HG03439 (cell line): ENCODE data around the gene ANKH.
A peak's percentile ranks its signal among the peaks of the same experiment; 100 is the strongest.
"Not testable (repeated sequence)": the region's sequence is repeated elsewhere in the genome, so short reads cannot be mapped to it uniquely, and the experiment has no call there.

ENCODE experiments used
- ATAC-seq: cut with Tn5 transposase; IDR thresholded peaks from one replicate; pipeline ENCODE4 v1.9.1; 2021; ENCODE audit warnings: mild to moderate bottlenecking, moderate library complexity; ENCODE audit not compliant: unreplicated experiment

ANKH gene

DNA sequence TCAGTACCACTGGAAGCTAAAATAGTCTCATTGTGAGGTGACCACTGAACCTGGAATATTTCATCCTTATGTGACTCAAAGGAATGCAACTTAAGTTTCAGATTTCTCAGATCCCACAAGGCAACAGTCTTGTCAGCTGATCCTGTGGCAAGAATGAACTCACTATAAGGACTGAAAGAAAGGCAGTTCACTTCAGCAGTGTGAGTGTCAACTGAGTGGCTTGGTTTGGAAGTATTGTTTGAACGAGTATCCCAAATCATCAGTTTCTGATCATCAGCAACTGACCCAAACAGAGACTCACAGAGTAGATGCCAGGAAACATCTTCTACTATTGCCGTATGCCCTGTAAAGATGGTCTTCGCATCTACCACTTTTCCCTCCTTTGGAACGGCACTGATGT, 74.2 kb downstream of the ANKH start:
- ATAC-seq: not testable (repeated sequence)

DNA sequence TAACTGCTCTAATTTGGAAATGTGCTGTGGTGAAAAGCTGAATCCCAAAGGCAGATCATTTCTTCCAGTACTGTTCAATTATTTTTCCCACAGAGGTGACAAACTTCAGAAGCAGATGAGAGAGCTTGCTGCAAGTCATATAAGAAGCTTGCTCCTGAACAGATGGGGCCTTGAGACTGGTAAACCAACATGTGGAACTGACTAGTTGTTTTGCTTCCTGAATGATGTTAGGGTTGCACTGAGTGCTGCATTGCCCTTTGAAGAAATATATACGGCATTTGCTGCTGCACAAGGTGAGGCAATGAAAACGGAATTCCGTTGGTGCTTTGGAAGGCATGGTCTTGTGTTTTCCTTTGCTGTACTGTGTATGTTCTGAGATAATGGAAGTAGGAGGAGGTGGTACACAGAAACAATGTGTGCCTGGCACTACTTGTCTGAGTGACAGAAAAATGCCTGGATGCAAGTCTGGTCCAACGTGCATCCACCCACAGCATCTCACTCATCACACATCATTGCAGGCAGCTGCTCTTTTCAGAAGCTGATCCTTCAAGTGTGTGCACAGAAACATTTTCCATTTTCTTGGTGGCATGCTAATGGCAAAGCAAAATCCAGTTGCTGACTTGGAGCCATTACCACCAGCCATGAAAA, 76.9 kb downstream of the ANKH start:
- ATAC-seq: no peak

DNA sequence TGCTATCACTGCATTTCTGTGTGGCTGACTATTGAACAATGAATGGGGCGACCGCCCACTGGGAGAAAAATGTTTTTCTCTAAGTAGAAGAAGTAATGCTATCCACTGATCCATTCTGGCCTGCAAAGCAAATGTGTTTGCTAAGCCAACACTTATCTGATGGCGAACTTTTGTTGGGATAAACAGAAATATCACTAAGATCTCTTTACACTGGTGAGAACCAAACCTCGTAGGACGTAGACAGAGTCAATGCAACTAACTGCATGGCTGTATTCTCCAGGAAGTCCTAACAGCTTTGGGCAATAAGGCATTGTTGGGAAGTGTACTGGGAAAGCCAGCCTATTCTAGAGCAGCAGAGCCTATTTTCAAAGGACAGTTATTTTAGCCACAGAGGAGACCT, 77.7 kb downstream of the ANKH start:
- no peak for ATAC-seq

DNA sequence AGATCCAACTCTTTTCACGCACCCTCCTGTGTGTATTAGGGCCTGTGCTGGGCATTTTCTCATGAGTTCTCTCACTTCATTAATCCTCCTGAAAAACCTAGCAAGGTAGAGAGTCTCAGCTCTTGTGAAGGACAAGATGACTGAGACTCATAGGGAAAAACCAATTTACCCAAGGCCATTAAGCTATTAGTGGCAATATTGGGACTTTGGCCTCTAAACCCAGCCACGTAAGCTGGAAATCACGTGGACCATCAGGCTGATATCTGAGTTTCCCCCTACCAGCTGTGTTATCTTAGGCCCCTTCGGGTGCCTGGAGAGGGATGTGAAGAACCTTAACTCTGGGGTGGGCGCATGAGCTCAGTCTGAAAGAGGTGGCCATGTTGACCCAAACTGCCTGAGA, 80.7 kb downstream of the ANKH start:
- no peak for ATAC-seq

DNA sequence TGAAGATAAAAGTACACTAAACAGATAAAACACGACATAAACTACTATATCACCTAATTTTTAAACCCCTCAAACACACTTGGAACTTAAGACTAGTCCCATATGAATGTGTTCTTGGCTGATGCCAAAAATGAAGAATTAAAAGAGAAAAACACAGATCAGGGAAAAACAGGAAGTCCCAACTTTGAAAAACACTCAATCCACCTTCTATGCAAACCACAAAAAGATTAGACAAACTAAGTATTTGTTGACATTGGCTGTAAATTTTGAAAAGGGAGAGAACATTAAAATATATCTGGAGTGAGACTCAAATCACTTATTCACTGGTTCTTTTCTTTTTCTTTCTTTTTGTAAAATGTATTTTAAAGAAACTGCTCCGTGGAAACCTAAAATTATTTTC, 81.4 kb downstream of the ANKH start:
- no peak for ATAC-seq

DNA sequence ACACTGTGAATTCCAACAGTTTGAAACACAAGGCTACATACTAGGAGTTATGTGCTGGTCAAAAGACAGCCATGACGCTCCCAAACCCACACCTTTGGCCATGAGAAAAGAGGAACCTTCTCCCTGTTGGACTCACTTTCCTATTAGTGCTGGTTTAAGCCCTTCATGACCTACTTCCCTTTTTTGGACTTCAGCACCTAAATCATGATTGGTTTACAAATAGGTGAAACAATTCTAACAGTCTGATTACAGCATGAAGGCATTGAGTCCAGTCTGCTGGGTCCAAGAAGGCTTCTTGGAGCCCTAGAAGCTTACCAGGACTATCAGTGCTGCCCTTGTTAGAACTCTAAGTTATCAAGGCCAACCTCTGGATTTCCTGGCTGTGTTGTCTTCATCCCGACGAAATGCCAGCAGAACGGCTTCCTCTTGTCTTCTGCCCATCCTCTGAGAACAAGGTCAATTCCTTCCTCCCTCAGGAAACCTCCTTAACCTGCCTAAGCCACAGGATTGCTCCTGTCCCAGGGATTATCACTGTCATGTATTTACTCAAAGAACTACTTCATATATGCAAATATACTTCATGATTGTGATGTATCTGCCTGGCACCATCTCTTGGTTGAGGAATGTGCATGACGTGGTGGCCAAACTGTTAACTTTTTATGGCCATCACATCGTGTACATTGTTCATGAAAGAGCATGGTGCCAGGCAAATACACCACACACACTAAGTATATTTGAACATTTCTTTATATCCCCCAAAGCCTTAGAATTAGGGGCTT, 83.6 kb downstream of the ANKH start:
- ATAC-seq: no peak

DNA sequence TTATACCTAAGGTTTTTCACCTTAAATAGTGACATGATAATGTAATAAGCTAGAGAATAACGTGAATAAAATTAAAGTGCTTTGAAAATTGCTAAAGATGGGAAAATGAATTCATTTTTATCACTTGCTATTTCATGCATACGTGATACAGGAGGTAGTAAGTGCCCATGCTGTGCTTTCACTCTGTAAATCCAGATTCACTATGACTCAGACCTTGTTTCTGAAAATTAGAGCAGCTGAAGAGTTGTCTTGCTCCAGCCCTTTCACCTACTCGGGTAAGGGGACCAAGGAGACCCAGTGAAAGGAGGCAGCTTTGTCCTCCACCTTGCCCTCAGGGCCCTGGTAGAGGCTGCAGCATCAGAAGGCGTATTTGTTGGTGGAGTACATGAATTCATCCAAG, 87.9 kb downstream of the ANKH start:
- peak; percentile 95 for ATAC-seq

DNA sequence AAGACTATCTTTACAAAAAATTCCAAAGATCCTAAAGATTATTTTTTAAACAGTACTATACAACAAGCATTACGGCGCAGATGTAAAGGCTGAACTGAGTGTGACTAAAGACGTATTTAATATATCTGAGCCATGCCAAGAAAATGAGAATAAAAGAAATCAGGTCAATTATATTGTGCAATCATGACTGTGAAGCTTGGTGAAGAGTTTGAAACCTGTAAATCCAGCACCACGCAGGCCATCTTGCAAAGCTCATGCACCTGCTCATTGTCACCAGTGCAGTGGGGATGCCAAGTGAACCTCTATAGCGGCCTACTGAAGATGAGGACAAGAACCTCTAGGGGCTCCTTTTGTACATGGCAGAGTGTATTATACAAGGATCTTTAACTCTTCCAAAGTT, 89.0 kb downstream of the ANKH start:
- no peak for ATAC-seq

DNA sequence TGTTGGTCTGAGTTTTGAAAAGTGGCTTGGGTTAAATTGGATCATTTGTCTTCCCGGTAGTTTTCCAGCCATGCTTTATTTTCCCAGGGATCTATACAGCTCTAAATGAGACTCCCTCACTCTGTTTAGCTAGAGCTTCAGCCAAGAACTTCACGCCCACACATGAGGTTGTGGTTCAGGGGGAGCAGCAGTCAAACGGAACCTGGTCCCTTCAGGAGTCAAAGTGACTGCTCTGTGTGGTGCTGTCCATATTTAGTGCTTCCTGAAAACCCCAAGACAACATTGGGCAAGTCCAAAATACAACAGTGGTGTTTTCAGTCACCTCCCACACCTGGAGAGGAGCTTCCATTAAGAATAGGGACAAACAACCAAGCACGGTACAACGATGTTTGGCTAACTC, 90.5 kb downstream of the ANKH start:
- ATAC-seq: no peak

DNA sequence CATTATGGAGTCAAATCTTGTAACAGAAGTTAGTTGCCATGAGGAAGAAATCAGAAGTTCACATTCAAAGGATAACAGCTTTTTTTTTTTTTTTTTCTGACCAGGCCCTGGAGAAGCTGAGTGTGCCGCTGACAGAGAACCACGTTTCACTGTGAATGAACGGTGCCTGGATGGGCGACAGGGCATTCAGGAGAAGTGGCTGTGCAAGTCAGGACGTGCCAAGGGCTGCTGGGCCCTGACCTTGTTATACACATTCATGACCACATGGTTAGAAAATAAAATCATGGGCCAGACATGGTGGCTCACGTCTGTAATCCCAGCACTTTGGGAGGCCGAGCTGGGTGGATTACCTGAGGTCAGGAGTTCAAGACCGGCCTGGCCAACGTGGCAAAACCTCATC, 91.6 kb downstream of the ANKH start:
- no peak for ATAC-seq

DNA sequence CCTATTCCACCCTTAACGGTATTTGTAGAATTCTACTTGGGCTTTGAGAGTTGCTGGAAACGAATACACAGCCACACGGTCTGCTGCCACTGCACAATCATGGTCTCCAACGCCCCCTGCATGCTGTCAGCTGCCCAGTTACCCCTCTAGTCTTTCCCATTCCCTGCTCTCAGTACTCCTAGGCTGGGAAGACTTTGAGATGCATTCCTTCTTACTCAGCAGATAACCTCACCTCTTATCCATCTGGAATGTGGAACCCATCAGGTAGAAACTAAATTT, 92.8 kb downstream of the ANKH start:
- ATAC-seq: no peak

DNA sequence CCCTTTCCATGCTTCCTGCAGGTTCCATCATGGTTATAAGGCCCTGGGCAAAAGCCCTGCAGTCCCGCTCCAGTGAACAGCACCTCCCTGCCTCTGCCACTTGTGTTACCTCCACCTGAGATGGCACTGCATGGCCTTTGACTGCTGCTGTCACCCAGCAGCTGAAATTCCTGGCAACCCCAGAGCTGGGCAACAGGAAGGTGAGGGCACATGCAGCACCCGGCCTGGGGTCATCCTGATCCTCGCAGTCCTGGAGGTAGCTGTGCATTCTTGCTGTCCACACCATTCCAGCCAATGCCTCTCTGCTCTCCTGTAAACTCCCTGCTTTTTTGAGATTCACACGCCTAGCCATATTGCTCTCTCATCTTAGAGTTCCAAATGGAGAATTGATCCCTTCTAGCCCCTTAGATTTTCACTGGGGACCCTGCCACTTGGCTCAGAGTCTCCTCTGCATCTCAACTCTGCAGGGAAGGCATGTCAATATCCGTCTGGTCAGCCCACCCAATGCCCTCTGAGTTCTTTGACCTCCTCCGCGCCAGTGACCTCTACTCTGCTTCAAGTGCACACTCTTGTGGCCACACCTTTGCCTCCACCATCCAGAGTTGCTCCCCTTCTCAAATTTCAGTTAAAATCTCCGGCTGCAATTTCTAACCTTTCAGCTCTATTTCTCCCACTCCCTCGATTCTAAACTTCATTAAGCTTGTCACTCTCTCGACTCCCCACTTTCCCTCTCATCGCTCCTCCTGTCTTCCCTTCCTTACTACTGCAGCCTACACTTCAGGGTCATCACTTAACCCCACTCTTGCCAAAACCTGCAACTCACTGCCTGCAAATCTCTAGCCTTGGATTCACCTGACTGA, 93.4 kb downstream of the ANKH start:
- no peak for ATAC-seq

DNA sequence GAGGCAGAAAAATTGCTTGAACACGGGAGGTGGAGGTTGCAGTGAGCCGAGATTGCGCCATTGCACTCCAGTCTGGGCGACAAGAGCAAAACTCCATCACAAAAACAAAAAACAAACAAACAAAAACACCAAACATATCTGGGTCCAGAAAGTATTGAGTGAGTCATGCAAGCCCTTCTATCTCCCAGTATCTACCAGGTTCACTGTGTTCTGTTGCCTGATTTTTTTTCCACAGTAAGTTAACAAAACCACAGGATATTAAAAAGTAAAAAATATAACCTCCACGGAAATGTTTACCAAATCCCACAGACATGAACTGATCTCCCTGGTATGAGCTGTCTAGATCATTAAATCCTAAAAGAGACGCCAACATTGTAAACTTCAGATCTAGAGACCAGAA, 94.4 kb downstream of the ANKH start:
- no peak for ATAC-seq

DNA sequence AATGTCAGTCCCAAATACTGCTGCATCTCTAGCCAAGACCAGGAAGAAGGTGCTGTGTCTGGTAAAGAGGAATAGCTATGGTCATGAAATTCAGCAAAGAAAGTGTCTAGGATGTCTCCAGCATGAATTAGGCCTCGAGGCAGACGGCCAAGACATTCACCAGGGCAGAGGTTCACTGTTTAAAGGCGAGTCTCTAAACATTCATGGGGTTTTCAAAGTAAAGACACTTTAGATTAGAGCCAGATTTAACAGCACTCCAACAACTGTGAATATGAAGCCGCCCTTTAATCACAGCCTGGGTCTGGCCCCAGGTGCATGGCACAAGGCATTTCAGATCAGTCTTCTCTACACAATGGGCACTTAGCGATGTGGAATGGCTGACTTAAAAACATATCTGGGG, 95.0 kb downstream of the ANKH start:
- no peak for ATAC-seq

DNA sequence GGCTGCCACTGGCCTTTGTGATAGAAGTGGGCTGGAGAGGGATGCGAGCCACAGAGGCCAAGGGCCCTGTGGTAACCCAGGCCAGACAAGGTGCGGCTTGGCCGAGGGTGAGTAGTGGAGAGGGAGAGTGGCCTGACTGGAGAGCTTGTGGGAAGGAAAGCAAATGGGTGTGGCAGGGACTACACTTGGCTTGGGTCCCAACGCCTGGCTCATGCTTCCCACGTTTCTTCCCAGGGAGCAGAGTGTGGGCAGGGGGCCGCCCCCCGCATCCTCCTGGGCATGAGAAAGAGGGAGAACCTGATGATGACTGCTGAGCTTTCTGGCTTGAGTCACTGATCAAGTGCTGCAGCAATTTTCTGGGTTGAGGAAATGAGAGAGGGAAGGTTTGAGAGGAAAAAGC, 95.7 kb downstream of the ANKH start:
- ATAC-seq: no peak

DNA sequence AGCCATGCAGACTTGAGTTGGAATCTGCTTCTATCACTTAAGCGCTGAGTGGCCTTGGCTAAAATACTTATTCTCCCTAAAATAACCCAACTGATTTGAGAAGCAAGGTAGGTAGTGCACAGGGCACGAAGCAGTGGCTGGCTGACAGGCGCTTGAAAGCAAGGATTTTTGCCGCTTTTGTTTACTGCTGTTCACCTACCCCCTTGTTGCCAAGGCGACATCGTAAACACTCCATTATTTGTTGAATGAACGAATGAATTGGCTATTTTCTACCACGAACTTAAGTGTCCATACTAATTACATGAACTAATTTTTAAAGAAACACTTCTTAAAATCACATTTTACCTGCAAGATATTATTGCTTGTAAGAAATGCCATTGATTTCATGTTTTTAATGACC, 98.0 kb downstream of the ANKH start:
- no peak for ATAC-seq

DNA sequence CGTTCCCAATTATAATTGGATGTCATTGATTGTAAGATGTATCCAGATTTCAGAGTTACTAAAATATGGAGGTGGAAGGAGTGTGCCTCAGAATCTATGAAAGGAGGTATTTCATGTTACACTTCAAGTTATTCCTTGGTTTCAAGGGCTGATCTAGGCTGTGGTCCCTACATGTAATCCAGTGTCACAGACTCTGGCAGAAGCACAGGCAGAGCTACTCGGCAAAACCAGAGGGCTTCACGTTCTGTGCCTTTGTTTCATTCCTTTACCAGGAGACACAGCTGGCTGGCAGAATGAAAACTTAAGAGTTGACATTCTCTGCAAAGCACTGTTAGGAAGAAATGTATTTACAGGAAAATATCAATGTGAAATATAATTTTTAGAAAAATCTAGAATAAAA, 99.6 kb downstream of the ANKH start:
- ATAC-seq: no peak

DNA sequence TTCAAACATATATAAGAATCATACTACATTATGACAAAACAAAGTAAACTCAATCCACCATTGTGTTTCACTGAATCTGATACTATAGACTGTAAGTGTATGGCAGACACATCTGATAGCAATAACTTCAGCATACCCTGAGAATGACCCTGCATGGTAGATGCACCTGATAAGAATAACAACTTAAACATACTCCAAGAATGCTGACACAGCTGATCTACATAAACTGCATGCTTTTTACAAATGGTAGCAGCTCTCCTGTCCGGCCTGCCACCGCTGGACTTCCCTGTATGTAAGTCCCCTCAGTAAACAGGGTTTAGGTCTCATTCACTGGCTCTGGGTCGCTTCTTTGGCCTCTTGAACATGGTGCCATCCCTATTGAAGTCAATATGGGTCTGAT, 100.4 kb downstream of the ANKH start:
- no peak for ATAC-seq

DNA sequence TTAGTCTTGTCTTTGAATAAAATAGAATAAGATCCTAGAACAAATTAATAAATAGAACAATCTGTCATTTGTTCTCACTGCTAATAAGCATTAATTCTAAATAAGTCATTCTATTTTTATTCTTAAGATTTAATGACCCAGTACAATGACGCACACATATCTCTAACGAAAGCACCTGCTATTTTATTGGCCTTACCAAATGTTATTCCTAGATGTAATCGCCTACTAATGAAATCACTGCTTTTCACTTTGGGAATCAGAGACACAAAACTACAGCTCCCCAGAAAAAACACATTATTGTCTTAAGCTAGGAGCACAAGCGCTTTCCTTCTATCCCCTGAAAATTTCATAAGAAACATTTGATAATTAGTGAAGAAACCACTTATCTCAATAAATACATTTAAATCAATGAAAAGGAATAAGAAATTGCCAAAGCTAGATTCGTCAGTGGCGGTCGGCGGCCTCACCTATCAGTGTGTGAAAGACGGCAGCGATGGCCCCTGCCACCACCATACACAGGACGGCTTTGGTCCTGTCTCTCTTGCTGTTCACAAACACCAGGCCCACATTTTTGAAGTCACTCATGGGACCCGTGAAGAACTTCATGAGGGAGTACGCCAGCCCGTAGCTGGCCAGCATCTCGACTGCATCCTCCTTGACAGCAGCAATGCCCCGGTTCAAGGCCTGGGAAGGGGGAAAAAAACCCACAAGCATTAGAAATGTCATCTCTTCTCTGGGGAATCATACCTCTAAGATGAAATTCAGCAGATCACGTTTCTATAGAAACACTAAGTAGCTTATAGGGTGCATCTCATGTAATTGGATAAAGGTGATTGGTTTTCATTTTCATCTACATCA, 102.8 kb downstream of the ANKH start:
- ATAC-seq: no peak

DNA sequence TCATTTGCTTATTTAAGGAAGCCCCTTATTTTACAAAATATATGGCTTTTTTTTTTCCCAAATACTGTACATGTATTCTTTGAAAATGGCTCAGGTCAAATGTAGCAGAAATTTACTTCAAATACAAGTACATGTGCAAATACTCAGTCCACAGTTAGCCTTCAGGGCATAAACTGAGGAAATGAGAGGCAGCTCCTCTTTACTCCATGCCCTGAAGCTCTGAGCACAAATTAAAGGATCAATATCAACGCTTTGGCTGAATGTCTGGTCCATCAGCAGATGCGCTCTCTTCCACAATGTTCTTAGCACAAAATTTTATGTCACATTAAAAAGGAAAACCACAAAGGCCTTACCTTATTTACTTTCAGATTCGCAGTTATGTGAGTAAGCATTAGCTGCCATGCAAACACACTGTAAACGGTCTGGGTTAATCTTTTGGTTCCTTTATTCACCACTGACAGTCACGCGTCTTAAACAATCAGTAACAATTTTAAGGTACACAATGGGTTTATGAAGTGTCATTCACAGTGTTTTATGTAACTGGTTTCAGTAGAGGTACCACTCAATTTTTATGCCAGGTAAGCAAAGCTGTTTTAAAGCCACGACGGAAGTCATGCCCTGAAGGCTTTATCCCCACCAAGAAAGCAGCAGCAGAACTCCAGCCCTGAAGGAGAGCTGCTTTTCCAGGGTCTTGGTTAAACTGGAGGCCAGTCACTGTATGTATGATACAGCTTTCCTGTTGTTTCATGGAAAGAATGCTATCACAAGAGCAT, 103.7 kb downstream of the ANKH start:
- no peak for ATAC-seq
